HG03571 (cell line): ENCODE results near the gene CACNG4.

ENCODE experiments used
- ATAC-seq: cut with Tn5 transposase; IDR thresholded peaks from one replicate; pipeline ENCODE4 v1.9.1; 2021; ENCODE audit not compliant: unreplicated experiment

CACNG4 gene

DNA sequence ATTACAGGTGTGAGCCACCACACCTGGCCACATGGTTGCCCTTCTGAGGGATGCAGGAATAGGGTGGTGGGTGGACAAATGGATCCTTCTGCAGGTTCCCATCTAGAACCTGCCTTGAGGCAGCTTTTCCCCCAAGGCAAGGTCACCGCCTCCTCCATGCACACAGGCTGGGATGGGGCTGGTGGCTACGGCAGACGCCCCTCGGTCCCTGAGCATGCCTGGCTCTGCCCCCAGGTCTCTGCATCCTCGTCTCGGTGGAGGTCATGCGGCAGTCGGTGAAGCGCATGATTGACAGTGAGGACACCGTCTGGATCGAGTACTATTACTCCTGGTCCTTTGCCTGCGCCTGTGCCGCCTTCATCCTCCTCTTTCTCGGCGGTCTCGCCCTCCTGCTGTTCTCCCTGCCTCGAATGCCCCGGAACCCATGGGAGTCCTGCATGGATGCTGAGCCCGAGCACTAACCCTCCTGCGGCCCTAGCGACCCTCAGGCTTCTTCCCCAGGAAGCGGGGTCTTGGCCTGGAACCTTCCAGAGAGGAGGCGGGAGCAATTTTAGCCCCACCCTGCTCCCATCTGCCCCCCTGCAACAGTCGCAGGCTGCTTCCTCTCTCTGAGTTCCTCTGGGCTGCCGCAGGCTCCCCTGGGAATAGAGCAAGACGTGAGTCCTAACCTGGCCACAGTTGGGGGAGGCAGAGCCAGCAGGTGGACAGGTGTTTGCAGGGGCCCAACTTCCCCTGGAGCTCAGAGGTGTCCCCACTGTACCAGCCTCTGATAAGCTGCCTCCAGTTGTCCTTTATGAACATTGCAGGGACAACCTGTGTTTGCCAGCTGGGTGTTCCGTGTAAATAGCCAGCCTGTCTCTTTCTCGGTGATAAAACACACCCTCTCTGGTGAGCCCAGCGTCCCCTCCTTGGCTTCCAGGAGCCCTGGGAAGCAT, 91.6 kb downstream of the CACNG4 start:
- no peak for ATAC-seq

DNA sequence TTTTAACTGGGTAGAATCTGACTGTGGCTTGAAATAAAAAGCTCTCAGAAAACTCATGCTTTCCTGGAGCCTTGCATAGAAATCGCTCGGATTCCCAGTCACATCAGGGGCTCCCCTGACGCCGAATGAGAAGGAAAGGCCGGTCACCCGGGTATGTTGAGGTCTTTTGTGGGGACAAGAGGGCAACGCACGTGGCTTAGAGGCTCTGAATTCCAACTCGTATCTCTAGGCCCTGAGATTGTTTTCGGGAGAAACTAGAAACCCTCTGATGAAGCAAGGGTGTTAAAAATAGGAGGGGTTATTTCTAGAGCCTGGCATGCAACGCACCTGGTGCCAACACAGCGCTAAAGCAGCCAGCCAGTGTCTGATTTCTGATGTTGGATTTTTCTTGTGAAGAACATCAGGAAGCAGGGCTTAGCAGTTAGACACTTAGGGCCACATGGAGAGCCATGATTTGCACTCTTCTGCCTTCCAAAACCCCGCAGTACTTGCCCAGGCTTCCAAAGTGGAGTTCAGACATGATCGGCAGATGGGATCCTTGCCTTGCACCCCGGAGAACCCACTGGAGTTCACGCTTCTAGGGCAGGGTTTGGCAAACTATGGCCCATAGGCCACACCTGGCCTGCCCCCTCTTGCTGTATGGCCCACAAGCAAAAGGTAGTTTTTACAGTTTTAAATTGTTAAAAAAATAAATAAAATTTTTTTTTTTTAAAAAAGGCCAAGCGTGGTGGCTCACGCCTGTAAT, 92.4 kb downstream of the CACNG4 start:
- ATAC-seq: no peak

DNA sequence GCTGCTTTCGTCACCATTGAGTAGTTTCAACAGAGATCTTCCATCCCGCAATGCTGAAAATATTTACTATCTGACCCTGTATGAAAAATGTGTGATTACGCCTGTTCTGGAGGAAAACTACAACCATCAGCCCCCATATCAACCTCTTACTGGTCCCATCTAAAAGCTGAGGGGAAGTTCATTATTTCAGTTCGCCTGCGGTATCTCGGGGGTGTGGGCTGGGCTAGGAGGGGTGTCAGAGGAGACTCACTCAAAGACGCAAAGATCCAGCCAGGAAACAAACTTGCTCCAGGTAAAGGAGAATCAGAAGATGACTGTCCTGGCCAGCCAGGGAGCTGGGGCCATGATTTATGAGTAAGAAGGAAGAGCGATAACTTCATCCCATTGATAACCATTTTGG, 93.5 kb downstream of the CACNG4 start:
- ATAC-seq: no peak

DNA sequence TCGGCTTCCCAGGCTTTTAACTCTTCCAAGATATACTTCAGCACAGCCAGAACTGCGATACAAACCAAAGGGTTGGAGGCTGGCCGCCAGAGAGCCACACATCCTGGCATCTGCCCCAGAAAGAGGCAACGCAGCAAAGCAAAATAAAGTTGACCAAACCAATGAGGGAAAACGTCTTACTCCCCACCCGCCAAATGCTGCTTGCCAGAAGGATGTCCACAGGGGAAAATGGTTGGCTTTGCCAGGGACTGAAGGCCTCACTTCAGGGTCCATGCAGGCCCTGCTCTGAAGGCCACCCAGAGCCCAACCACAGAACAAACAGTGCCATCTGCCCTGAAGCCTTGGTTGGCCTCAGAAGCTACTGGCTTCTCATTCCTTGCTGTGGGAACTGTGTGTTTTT, 94.9 kb downstream of the CACNG4 start:
- ATAC-seq: no peak

DNA sequence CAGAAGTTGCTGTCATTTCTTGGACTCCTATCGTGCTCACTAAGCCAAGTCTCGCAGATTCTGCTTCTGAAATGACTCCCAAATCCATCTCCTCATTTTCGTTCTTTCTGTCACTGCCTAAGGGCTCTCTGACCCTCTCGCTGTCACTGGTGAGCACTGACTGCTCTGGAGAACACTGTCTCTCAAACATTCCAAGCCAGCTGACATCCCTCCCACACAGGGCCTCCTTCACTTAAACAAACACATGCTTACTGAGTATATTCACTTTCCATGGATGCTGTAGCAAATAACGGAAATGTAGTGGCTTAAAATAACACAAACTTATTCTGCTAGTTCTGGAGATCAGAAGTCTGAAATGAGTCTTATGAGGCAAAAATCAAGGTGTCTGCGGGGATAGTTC, 98.6 kb downstream of the CACNG4 start:
- no peak for ATAC-seq

DNA sequence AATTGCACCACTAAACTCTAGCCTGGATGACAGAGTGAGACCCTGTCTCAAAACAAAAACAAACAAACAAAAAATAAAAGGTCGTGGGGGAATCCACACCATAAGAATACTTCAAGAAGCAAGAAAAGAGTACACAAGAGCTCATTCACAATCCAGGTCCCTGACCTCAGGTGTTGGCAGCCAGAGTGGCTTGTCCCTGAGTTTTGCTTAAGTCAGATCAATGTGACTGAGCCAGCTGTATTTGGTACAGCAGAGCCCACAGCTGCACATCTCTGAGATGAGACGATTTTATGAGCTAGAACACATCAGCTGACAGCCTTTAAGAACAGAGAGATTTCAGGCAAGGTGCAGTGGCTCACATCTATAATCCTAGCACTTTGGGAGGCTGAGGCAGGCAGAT, 102.2 kb downstream of the CACNG4 start:
- no peak for ATAC-seq

DNA sequence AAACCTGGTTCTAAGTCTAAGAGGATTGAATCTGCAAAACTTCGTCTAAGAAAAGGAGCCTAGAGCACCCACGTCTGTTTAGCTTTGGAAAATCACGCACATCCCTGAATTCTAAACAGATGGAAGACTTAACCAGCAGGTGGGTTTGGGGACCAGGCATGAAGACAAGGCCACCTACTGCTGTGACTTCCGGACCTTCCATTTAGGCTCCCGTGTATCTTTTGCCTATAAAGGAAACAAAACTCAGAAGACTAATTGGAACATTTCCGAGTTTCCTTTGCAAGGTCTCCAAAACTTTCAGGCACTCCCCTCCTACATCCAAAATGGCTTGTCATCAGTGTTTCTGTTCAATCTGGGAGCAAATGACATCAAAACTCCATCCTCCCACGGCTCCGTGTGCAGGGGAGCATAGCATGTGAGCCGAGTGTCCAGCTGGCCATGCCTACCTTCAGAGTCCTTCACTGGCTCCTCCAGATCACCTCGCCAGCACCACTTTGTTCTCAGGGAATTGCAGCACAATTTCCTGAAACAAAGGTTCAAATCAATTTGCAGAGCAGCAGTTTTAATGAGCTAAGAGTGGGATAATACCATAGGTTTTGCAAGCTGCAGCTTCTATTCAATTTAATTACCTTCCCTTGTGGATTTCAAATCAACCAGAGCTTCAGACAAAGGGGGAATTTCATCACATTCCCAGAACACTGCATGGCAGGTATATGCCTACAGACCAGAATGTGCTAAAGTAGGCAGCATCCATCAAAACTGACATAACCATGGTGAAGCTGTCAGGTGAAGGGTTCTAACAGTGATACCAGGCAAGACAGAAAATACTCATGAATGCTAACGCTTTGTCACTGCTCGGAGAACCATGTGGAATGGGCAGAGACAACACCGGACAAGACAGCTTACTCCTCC, 103.3 kb downstream of the CACNG4 start:
- ATAC-seq: no peak

DNA sequence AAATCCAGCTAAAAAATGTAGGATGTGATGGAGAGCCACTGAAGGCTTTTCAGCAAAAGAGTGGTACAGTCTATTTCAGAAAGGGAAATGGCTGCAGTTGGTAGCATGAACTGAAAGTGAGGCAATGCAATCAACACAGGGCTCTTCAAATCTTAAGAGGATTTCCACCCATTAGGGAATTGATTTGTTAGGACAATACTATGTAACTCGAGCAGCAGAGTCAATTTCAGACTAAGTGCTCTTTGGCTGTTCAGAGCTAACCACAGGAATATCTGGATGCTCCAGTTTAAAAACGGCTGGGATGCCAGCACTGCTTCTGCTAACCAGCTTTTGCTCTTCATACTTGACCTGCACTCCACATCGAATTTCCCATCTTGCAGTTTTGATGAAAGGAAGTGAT, 104.5 kb downstream of the CACNG4 start:
- no peak for ATAC-seq

DNA sequence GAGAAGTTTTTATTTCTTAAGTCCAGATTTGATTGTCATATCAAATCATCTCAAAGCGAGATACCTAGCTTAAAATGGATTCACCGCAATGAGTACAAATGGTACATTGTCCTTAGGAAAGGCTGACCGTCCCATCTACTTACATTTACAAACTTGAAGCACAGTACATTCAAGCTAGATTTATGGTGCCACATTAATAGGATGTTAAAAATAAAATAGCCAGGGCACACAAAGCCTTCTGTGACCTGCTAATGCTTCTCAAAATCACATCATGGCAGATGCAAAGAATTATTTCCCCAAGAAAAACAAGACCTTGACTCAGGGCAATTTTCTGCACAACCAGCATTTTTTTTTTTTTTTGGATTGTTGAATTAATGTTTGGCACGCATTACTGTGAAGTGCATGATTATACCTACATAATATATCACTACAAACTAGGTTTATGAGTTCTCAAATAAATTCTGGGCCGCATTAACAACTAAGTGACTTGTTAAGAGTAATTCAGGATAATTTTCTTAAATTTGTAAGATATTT, 105.2 kb downstream of the CACNG4 start:
- ATAC-seq: no peak

DNA sequence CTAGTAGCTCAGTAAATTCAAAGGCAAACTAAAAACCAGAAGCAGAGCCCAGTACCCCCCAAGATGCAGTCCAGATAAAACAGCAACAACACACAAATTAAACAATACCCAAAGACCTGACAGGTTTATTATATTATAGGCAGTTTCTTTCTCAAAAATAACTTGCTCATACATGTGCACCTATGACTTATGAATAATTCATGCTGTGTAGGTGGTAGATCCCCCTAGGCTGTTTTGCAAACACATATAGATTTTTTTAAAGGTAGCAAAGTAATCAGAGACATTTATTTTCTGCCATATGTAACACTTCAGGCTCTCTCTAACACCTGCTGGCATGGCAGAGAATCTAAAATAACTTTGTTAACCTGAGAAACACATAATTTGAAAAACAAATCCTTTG, 107.1 kb downstream of the CACNG4 start:
- no peak for ATAC-seq

DNA sequence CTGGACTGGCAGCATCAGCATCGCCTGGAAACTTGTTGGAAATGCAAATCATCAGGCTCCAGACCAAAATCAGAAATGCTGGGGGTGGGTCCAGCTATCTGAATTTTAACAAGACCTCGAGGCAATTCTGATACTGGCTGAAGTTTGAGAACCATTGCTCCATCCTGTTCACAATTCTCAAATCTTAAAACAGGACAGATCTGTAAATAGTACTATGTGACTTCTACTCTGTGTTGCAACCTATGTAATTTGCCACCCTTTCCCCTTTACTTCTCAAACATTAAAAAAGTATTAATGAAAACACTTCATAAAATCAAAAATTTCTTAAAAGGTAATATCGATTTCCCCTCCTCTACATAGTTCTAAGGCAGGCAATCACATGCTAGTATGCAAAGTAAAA, 108.4 kb downstream of the CACNG4 start:
- no peak for ATAC-seq

DNA sequence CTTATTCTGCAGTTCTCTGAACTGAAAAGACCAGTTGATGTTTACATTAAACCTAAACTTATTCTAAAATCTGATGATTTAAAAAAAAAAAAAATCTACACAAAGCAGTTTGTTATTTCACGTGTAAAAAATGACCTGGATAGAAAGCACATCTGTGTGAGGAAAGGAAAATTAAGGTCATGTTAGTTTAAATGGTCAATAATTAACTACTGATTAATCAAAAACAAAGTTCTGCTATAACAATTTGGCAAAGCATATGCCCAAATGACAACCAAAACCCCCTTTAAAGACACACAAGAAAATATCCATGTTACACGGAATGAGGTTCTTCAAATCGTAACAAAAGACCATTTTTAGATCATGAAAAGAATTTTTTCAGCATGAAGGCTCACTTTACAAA, 110.3 kb downstream of the CACNG4 start:
- no peak for ATAC-seq

DNA sequence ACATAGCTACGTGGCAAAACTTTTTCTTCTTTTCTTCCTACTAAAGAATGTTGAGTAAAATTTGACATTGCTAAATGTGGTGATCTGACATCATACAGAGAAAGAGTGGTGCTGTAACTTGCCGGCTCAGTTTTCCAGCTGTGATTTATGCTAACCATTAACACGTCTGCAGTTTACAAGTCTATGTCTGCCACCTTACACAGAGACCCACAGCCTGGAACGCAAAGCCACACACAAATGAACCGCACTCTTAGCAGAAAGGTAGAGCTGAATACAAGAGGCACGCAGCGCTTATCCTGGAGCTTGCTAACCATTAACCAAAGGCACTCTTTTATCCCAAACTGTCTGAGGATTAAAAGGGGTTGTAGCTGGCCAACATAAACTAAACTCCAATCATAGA, 111.8 kb downstream of the CACNG4 start:
- ATAC-seq: no peak

DNA sequence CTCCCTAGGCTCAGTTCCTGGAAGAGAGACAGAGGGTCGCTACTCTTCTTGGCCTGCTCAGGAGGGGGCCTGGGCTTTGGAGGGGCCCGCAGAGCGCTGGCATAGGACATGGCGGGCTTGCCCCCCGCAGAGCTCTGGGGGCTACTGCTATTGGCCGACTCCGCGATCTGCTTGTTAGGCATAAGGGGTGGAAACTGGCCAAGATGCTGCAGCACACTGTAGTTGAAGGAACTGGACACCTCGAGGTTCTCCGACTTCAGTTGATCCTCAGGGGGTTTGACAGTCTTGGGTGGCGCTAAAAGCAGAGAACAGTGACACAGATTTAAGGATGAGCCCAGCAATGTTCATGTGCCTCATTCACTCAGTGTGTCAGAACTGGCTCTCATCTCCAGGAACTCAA, 113.8 kb downstream of the CACNG4 start:
- no peak for ATAC-seq

DNA sequence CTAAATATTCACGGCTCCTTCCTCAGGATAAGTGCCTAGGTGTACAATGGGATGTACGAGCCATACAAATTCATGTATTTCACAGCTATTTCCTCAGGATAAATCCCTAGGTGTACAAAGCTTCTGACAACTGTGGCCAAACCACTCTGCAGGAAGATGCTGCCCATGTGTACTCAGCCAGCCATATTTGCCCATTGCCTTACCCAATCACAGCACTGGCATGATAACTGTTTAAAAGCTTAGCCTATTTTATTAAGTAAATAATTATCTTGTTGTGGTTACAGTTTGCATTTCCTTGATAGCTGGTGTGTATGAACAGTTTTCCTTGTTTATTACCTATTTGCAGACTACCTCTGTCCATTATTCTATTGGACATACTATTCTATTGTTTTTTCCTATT, 115.0 kb downstream of the CACNG4 start:
- no peak for ATAC-seq

DNA sequence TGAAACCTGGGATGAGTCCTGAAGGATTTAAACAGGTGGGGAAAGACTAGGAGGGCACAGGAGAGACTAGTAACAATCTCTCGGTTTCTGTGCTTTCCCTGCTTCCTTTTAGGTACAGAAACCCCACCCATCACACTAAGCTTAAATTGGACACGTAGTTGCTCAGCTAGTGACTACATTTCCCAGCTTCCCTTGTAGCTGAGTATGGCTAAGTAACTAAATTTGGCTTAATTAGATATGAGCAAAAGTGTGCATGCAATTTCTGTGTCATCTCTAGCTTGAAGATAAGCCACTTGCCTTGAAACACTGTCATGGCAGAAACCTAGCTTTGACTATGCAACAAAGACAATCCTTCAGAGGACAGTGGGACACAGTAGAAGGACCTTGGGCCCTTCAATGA, 116.3 kb downstream of the CACNG4 start:
- no peak for ATAC-seq

DNA sequence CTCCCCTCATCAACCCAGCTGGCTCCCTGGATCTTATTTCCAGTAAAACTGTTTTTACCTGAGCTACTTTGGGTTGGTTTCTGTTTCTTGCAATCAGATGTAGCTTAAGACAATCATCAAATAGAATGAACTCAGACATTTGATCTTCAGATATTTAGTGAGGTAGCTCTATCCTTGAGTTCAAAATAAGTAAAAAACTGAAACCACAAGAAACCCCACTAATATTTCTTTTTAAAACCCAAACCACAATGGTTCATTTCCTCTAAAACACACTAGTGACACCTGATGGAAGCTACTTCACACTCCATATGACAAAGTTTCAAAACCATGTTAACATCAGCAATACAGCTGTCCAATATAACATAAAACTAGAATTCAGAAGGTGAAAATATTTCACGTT, 117.6 kb downstream of the CACNG4 start:
- ATAC-seq: peak; percentile 58
